Nephron (organoid): ENCODE results near the gene CORO2A.
A peak's percentile ranks its signal among the peaks of the same experiment; 100 is the strongest.

Source experiments
- H3K27ac Mint-ChIP-seq, 3 experiments: 2 replicates each; pipeline ENCODE4 v1.8.0; 2020; ENCODE audit warnings: mixed read lengths in 3 of 3, mild to moderate bottlenecking in 2 of 3, moderate library complexity in 1 of 3
- H3K27me3 Mint-ChIP-seq: 2 replicates; pipeline ENCODE4 v1.8.0; 2021; ENCODE audit warnings: low read depth, mild to moderate bottlenecking, moderate library complexity, mixed read lengths
- H3K36me3 Mint-ChIP-seq: 2 replicates; pipeline ENCODE4 v1.8.0; 2020; ENCODE audit warnings: low read depth, mixed read lengths
- H3K4me1 Mint-ChIP-seq: 2 replicates; pipeline ENCODE4 v1.8.0; 2020; ENCODE audit warnings: mixed read lengths
- H3K4me3 Mint-ChIP-seq, 3 experiments: 2 replicates each; pipeline ENCODE4 v1.8.0; 2020; ENCODE audit warnings: mild to moderate bottlenecking in 3 of 3, mixed read lengths in 3 of 3, moderate library complexity in 2 of 3
- H3K9me3 Mint-ChIP-seq: 2 replicates; pipeline ENCODE4 v1.8.0; 2020; ENCODE audit warnings: mixed read lengths
- CTCF ChIP-seq, 3 experiments: fragments of 200-600 bp; sonication (generic); IDR thresholded peaks; one replicate each; pipeline ENCODE4 v1.5.0; 2021; ENCODE audit warnings: antibody characterized with exemption in 3 of 3; ENCODE audit not compliant: unreplicated experiment in 3 of 3

The CORO2A gene

GRCh38 chr9:98187926-98188325 lies 4.5 kb downstream of the CORO2A start:
- TF ChIP-seq CTCF (IDR thresholded peaks at IDR 0.05; ENCODE audit: unreplicated experiment in 3 of 3), result no peak
- Mint-ChIP-seq H3K27me3 (peaks cover 20% of the 10 kb centered on the region), H3K4me1 (no peaks in the 10 kb centered on the region), H3K36me3 (no peaks in the 10 kb centered on the region), H3K4me3 (no peak overlapping the region), H3K27ac (no peak overlapping the region), H3K9me3 (no peaks in the 10 kb centered on the region)

GRCh38 chr9:98186236-98186635 lies 6.2 kb downstream of the CORO2A start:
- Mint-ChIP-seq H3K9me3 (no peaks in the 10 kb centered on the region), H3K27ac (no peak overlapping the region), H3K4me3 (no peak overlapping the region), H3K36me3 (no peaks in the 10 kb centered on the region), H3K4me1 (no peaks in the 10 kb centered on the region), H3K27me3 (peaks cover 17% of the 10 kb centered on the region)
- no peak for TF ChIP-seq CTCF (IDR thresholded peaks at IDR 0.05; ENCODE audit: unreplicated experiment in 3 of 3)

GRCh38 chr9:98185611-98186171 lies 6.7 kb downstream of the CORO2A start:
- H3K27ac Mint-ChIP-seq, result no peak overlapping the region
- no peaks in the 10 kb centered on the region for H3K36me3 Mint-ChIP-seq
- peaks cover 14% of the 10 kb centered on the region for H3K27me3 Mint-ChIP-seq
- H3K4me1 Mint-ChIP-seq, result no peaks in the 10 kb centered on the region
- H3K4me3 Mint-ChIP-seq, result no peak overlapping the region
- no peak for TF ChIP-seq CTCF (IDR thresholded peaks at IDR 0.05; ENCODE audit: unreplicated experiment in 3 of 3)
- no peaks in the 10 kb centered on the region for H3K9me3 Mint-ChIP-seq

DNA sequence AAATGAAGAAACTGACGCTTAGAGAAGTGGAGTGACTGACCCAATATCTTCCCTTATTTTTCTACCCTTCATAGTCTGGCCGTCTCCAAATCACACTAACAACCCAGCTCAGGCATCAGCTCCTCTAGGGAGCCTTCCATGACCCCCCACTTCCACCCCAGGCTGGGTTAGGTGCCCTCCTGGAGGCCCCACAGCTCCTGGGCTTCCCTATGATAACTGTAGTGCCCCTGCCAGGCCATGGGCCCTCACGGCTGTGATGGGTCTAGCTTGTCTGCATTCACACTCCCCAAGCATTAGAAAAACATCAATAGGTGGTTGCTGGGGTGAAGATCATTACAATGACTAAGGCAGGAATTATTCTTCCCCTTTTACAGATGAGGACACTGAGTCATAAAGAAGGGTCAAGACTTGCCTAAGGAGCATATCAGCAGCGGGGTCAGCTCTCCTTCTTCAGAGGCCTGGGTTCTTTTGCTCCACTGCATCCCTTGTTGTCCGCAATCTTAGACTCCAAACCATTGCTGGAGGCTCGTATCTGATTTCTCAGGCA lies 7.3 kb downstream of the CORO2A start:
- Mint-ChIP-seq H3K4me1 (no peaks in the 10 kb centered on the region), H3K27ac (no peak overlapping the region), H3K36me3 (no peaks in the 10 kb centered on the region), H3K27me3 (peaks cover 14% of the 10 kb centered on the region), H3K9me3 (no peaks in the 10 kb centered on the region), H3K4me3 (no peak overlapping the region)
- TF ChIP-seq CTCF (IDR thresholded peaks at IDR 0.05; ENCODE audit: unreplicated experiment in 3 of 3), result no peak

DNA sequence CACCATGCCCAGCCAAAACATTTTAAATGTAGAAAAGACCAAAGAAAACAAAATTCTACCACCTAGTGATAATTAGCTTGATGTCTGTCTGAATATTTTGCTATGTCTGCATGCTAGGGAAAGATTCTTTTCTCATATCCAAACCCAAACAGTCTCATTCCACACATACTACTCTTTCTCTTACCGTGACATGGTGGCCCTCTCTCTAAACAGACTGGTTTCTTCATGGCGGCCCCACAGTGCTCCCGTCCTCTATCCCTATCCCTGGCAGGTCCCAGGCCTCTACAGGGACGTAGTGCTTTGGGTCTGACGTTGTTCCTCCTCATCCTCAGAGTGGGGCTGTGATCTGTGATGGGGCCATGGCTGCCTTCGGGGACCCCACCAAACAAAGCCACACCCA lies 8.1 kb downstream of the CORO2A start:
- Mint-ChIP-seq H3K27ac (peak overlapping the region in 1 of 3 experiments; percentile 14), H3K4me1 (no peaks in the 10 kb centered on the region), H3K27me3 (peaks cover 9% of the 10 kb centered on the region), H3K36me3 (no peaks in the 10 kb centered on the region), H3K9me3 (no peaks in the 10 kb centered on the region), H3K4me3 (no peak overlapping the region)
- no peak for TF ChIP-seq CTCF (IDR thresholded peaks at IDR 0.05; ENCODE audit: unreplicated experiment in 3 of 3)
